GM19397 (cell line): Measurements from ENCODE around the gene MRPL50.

Experiments
- ATAC-seq: cut with Tn5 transposase; IDR thresholded peaks from one replicate; pipeline ENCODE4 v1.9.1; 2021; ENCODE audit warnings: mild to moderate bottlenecking, moderate library complexity; ENCODE audit not compliant: unreplicated experiment

The MRPL50 gene

DNA sequence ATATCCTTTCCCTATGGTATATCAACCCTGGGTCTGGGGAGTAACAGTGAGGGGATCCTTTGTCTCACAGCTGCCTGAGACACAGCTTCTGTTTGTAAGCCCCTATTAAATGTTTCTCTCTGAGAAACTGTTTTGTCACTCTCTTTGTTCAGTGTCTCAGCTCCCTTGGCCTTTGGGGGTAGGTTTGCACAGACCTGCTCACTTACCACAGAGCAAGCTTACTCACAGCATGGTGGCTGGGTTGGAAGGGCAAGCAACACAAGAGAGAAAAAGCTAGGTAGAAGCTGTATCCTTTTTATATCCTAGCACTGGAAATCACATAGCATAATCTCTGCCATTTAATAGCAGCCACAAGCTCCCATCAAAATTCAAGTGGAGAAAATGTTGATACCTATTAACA is 18.1 kb downstream of the MRPL50 start:
- ATAC-seq: no peak

DNA sequence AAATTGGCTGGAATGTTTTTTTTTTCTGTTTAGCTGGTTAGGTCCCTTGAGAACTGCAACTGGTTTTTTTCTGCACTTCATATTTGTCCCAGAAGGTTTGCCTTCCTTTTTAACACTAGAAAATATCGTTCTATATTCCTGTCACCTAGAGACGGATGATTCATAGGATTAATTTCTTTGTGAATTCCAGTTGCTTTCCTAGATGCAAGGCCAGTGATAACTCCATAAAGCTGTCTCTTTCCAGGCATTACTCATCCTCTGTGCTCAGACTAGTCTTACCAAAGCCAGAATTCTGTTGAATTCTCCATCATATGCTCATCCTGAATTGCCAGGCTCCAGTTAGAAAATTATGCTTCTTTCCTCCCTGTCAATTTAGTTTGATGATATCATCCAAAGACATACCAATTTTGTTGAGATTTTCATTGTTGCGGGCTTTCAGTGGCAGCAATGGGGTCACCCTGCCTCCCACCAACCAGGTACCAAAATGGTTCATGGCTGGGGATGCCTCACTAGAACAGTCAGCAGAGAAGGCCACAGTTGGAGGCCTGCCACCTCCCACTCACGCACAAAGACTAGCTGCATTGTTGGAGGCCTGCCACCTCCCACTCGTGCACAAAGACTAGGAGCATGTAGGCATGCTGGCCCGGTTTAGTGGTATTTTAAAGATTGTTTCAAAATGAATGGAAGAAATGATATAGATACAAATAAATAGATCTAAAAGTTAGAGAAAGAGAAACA is 22.1 kb downstream of the MRPL50 start:
- no peak for ATAC-seq

DNA sequence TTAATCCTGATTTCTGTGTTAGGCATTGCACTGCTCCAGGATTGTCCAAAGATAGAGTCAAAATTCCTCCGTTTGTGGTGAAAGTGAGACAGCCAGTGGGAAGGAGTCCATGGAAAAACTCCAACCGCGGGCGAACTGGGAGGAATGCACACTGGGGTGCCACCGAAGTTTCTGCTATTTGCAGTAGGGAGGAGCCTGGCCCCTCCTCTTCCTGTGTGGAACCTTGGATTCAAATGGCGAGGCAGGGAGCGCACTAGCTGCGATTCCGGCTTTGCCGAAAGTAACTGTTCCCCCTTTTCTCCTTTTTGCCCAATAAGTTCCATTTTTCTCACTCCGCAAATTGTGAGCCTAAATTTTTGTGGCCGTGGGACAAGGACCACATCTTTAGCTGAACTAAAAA is 22.9 kb downstream of the MRPL50 start:
- no peak for ATAC-seq

DNA sequence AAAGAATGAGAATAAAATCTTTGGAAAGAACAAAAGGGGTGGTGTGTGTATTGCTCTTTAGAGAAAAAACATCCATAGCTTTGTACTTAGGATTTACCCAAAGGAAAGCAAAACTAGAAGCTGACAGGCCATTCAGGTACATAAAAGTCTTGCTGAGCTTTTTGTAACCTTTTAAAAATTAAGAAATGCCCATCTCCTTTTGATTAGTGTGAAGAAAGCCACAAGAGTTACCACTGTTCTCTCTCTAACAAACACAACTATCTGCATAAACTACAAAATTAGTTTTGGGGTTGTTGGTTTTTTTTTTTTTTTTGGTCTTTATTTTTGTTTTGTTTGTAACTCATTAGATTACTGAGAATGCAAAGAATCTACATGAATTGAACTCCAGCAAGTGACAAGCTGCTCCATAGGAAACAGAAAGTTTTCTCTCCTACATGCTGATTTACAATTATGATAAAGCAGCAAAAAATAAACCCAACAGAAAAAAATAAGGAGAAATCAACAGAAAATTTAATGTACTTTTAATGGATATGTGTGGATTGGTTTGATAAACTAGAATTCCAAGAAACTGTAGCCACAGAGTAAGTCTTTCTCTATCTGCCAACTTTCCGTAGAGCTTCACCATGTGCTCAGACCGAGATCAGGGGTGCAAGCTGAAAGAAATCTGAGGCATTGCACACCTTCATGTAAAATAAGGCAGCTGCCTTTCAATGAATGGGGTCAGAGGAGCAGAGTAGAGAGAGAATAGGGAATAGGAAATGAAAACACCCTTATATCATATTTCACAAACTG is 25.9 kb downstream of the MRPL50 start:
- no peak for ATAC-seq

DNA sequence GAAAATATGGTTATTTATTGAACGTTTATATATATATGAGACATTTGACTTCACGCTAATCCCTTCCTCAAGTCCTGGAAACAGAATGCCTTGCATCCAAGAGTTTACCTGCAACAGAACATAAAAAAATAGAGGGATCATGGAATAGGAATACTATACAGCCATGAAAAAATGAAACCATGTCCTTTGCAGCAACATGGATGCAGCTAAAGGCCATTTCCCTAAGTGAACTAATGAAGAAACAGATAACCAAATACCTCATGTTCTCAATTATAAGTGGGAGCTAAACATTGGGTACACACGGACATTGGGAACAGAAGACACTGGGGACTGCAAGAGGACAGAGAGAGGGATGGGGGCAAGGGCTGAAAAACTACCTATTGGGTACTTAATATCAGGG is 26.6 kb downstream of the MRPL50 start:
- ATAC-seq: no peak

DNA sequence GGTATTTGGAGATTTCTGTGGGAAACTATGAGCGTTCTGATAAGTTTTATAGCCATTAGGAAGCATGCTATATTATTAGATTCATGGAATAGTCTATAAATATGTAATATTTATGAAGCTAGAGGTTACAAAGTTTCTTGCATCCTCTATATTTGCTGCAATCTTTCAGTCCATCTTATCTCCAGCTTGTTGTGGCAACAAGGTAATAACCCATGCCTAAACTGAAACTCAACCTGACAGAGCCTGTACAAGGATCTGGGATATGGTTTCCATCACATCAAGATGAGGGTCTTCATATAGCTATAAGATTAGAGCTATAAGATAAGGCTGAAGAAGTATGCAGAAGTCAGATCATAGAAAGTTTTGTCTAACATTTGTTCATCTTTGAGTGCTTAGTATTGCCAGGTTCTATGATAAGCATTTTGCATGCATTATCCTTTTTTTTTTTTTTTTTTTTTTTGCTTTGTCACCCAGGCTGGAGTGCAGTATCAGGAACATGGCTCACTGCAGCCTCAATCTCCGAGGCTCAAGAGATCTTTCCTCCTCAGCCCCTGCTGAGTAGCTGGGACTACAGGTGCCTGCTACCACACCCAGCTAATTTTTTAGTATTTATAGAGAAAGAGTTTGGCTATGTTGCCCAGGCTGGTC is 28.4 kb downstream of the MRPL50 start:
- no peak for ATAC-seq

DNA sequence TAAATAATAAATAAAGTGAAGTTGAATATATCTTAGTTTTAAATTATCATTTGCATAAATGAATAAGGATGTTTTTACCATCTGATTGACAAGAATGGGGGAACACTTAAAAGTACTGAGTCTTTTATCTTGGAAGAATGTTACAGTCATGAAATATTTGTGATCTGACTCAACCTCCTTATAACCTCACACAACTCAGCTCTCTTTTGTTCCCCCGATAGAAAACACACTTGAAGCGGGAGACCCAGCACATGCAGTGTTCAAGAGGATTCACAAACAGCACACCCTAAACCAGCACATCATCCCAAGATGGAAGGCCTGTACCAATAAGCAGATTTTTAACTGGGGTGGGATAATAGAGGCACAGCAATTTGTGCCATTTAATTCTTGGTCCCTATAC is 29.1 kb downstream of the MRPL50 start:
- ATAC-seq: no peak

DNA sequence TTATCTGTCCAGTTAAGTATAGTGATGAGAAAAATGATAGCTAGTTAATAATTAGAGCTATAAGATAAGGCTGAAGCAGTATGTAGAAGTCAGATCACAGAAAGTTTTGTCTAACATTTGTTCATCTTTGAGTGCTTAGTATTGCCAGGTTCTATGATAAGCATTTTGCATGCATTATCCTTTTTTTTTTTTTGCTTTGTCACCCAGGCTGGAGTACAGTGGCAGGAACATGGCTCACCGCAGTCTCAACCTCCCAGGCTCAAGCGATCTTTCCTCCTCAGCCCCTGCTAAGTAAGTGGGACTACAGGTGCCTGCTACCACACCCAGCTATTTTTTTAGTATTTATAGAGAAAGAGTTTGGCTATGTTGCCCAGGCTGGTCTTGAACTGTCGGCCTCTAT is 31.1 kb downstream of the MRPL50 start:
- ATAC-seq: no peak

DNA sequence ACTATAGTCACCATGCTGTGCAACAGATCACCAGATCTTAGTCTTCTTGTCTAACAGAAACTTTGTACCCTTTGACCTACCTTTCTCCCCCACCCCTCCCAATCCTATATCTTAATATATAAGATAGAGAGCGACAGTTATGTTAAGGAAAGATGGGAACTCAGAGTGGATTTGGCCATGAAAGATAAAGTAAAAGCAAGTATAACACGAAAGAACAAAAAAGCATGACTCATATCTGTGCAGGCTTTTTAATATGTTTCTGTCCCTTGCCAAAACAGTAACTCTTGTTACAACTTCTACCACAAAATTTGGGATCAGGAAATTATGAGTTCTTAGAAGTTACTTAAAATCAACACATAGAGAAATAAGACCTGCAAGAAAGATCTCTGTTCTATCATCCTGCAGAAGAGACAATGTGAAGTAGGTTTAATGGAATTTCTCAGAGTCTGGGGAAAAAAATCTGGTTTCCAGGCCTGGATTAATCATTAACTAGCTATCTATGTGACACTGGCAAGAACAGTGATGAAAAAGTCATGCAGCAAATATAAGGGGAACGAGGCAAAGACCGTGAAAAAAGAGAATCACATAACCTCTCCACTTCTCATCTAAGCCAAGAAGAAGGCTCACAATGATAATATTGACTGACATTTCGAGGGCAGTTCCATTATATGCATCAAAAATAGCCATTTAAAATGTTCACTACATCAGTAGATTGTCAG is 32.2 kb downstream of the MRPL50 start:
- ATAC-seq: no peak

DNA sequence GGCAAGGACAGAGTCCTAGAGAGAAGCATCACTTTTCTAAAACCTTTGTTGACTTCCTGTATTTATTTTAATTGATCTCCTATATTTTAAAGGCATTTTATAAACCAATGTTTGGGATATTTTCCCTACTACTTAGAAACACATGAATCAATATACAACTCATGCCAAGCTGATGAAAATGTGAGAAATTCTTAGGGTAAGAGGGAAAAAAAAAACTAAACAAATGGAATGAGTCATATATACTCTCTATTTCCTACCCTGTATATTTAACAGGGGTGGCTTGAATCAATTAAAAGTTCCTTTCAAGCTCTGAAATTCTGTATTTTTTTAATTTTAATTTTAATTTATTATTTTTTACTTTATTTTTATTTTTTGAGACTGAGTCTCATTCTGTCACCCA is 33.2 kb downstream of the MRPL50 start:
- no peak for ATAC-seq

DNA sequence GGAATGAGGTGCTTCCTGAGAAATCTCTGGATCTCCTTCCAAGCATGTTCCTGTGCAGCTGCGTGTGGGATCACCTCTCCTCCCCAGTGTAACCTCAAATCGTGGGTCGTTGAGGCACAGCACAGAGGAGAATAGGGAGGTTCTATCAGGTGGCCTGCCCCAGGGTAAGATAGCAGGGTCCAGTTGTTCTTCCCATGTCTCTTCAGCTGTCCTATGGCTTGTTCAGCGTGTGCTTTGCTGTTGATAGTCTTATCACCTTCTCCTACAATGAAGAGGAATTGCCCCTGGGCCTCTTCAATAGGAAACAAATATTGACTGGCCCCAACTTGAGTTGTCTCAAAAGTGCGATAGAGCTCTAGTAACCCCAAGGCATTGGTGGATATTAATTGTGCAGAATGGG is 36.0 kb downstream of the MRPL50 start:
- no peak for ATAC-seq

DNA sequence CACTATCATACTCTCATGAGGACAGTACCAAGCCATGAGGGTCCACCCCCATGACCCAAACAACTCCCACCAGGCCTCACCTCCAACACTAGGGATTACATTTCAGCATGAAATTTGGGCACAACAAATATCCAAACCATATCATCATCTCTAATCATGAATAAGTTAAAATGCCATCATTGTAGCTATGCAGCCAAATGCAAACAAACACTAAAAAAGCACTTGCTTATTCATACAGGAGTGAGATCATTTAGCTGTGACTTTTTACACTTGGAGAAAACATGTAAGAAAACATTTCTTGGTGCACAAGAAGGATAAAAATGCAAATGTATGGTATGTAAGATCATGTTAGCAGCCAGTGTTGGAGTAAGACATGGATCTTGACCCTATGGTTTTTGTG is 37.8 kb downstream of the MRPL50 start:
- ATAC-seq: no peak

DNA sequence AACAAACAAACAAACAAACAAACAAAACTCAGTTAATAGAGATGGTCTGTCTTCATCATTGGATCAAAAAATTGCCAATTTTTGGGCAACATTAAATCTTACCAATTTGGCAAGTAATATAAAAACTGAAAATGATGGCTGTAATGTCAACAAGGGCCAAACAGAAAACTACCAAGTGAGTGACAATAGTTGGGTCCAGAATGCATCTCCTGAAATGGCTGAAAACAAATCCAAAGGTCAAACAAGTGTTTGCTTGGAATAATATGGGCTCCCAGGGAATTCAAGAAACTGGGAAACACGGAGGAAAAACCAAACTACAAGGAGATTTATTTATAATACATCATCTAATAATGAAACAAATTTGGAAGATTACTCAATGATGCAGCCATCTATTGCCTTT is 38.7 kb downstream of the MRPL50 start:
- no peak for ATAC-seq

DNA sequence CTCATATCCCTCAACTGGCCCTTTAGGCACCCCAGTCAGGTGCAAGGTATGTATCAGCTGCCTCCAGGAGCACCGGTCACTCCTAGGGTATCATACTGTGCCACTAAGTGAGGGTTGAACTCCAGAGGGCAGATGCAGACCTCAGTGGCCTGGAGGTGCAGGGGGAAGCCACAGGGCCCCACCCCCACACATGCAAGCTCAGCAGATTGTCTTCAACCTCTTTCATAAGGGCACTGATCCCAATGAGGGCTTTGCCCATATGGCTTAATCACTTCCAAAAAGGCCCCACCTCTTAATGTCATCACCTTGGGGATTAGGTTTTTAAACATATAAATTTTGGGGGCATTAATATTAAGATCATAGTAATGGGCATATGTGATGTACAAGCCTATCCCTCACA is 41.8 kb downstream of the MRPL50 start:
- no peak for ATAC-seq

DNA sequence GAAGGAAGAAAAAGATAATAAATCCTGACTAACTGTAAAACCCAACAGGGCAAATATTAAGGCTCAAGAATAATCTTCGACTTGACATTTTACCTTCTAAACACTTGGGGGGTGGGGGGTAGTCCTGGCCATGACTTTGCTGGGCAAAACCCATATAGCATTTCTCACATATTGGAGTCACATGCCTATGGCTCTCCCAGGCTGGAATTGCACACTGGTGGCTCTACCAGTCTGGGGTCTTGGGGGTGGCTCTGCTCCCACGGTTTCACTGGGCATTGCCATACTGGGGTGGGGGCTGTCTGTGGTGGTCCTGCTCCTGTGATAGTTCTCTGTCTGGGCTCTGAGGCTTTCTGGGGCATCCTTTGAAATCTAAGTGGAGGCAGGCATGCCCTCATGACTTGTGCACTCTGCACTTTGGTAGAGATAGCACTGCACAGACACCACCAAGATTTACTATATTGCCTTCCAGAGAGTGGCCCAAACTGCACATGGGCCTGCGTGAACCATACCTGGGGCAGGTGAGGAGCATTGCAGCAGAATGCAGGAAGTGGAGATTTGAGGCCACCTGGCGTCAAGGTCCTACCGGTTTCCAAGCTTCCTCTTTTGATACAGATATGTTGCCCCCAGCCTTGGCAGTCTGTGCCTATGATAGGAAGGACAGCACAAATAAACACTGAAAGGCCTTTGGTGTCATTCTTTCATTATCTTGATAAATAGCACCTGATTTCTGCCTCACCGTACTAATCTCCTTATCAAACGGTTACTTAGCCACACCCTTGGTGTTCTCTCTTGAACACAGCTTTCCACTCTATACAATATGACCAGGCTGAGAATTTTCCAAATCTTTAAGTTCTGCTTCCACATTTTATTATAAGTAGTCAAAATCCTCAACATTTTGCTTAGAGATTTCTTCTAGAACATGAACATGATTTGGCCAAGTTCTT is 43.4 kb downstream of the MRPL50 start:
- ATAC-seq: no peak

DNA sequence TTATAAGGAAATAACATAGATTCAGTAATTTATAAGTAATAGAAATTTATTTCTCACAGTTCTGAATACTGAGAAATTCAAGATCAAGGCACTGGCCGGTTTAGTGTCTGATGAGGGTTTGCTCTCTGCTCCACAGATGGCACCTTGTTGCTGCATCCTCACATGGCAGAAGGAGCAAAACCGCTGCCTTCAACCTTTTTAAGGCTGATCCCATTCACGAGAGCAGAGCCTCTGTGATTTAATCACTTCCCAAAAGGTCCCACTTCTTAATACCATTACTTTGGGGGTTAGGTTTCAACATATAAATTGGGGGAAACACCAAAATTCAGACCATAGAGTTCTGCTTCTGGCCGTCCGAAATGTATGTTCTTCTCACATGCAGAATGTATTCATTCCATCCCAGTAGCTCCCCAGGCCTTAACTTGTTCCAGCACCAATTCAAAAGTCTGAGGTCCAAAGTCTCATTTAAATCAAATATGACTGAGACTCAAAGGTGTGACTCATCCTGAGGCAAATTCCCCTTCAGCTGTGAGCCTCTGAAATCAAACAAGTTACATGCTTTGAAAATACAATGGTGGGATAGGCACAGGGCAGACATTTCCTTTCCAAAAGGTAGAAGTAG is 44.2 kb downstream of the MRPL50 start:
- no peak for ATAC-seq

DNA sequence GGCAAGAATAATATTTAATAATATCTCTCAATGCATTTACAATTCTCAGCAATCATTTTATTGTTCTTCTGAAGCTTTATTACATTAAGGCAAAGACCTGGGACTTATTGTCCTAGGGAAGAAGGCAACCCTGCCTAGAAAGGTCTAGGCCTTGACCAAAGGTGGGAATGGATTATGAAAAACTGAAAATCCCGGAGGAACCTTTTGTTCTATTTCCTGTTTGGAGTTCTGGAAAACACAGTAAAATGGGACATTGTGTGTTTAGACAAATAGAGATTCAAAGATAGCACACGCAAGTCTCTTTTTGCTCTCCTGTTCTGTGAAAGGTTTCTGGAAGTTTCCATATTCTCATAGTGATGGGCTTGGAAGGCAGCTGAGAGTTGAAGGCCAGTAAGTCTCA is 44.7 kb downstream of the MRPL50 start:
- no peak for ATAC-seq

DNA sequence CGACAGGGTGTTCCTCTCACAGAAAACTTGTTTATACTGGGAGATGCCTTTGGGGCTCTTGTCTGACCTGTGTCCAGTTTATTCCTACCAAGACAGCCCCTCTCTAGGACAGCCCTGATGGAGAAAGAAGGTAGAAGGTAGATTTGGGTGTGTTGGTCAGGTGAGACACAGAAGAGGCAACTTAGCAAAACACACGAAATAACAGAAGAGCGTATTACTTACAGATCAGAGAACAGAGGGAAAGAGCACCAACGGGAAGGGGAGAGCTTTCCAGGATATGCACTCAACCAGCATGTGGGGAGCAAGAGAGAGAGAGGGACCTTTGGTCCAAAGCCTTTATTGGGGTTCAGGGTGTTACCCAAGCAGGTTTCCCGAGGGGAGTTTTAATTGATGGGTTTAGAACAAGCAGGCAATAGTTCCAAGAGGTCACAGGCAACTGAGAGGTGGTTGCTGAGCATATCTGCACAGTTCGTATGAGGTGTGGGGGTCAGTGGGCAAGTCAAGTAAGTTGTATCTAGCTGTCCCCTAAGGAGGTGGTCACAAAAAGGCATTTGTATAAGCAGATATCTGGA is 45.4 kb downstream of the MRPL50 start:
- no peak for ATAC-seq

DNA sequence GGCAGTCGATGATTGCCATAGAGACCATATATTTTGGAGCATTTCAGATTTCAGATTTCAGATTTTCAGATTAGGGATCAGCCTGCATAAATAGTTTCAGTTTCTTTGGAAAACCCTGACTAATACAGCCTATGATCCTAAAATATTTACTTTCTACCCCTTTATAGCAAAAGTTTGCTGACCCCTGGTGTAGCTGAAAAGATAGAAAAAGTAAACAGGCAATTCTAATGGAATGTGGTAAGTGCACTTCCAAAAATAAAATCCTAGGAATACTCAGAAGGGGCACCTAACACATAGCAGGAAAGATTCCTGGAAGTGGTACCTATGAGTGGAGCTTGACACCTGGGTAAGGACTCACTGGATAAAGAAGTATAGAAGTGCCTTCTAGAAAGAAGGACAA is 48.1 kb downstream of the MRPL50 start:
- ATAC-seq: no peak

DNA sequence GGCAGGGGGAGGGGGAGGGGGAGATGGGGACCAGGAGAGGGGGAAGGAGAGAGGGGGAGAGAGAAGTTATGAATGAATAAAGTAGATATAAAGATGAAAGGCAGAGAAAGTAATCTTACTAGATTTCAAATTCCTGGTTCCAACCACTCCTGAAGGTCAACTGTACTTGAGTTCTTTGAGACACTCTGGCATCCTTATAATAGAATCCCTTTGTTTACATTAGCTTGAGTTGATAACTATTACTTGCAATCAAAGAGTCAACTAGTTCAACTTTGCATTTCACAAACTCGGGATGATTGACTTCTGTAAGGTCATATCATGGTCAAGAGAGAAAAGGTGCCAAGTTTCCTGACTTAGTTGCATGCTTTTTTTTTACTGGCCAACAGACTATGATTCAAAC is 55.8 kb downstream of the MRPL50 start:
- ATAC-seq: no peak
